ENCODE data around the gene CLIP2. TPM values are rescaled to one million over a fixed set of nuclear protein-coding genes. Genes with fewer than 3 reads are reported as not detected.
"Not testable (repeated sequence)": the region's sequence is repeated elsewhere in the genome, so short reads cannot be mapped to it uniquely, and the experiment has no call there.

CLIP2 gene
- total and polyA plus RNA-seq, 2 donors, result 19.7 to 19.9 TPM

DNA sequence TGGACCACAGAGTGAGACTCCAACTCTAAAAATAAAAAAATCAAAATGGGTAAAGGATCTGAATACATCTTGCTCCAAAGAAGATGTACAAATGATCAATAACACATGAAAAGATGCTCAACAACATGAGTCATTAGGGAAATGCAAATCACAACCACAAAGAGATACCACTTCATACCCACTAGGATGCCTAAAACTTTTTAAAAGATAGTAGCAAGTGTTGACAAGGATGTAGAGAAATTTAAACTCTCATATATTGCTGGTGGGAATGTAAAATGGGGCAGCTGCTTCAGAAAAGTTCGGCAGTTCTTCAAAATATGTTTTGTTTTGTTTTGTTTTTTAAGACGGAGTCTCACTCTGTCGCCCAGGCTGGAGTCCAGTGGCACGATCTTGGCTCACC, 118.8 kb downstream of the CLIP2 start:
- H3K36me3 ChIP-seq (ENCODE audit: insufficient read depth), result no peaks in the 10 kb centered on the region
- no peaks in the 10 kb centered on the region for H3K4me1 ChIP-seq (ENCODE audit: insufficient read depth)
- 49% methylated on average over 4 of the region's 4 CpGs for WGBS
- no peak overlapping the region for H3K4me3 ChIP-seq (ENCODE audit: low read depth, low read length)
- no peak overlapping the region for H3K27ac ChIP-seq (ENCODE audit: low read depth)
- DNase-seq (ENCODE audit: extremely low spot score), result no peak

GRCh38 chr7:74409571-74409970, 120.4 kb downstream of the CLIP2 start:
- no peaks in the 10 kb centered on the region for H3K36me3 ChIP-seq (ENCODE audit: insufficient read depth)
- H3K27ac ChIP-seq (ENCODE audit: low read depth), result no peak overlapping the region
- no peak for DNase-seq (ENCODE audit: extremely low spot score)
- H3K4me1 ChIP-seq (ENCODE audit: insufficient read depth), result no peaks in the 10 kb centered on the region
- no peak overlapping the region for H3K4me3 ChIP-seq (ENCODE audit: low read depth, low read length)
- WGBS, result 76% methylated on average over 7 of the region's 7 CpGs

DNA sequence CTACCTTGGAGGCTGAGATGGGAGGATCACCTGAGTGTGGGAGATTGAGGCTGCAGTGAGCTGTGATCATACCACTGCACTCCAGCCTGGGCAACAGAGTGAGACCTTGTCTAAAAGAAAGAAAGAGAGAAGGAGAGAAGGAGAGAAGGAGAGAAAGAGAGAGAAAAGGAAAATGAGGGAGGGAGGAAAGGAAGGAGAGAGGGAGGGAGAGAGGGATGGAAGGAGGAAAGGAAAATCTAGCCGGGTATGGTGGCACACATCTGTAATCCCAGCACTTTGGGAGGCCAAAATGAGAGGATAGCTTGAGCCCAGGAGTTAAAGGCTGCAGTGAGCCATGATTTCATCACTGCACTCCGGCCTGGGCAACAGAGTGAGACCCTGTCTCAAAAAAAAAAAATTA, 121.6 kb downstream of the CLIP2 start:
- no peaks in the 10 kb centered on the region for H3K36me3 ChIP-seq (ENCODE audit: insufficient read depth)
- DNase-seq (ENCODE audit: extremely low spot score), result no peak
- 80% methylated on average over 2 of the region's 2 CpGs for WGBS
- no peak overlapping the region for H3K27ac ChIP-seq (ENCODE audit: low read depth)
- no peak overlapping the region for H3K4me3 ChIP-seq (ENCODE audit: low read depth, low read length)
- H3K4me1 ChIP-seq (ENCODE audit: insufficient read depth), result no peaks in the 10 kb centered on the region

DNA sequence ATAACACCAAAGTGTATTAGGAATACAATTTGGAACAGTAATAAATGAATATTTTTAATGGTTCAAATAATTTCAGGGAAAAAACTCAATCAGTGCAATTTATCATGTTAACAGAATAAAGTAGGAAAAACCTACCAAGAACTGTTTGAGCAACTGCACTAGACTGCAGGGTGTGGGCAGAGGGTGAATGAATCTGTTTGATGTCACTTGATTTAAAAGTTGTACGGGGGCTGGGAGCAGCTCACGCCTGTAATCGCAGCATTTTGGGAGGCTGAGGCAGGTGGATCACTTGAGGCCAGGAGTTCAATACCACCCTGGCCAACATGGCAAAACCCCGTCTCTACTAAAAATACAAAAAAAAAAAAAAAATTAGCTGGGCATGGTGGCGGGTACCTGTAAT, 122.4 kb downstream of the CLIP2 start:
- 74% methylated on average over 5 of the region's 5 CpGs for WGBS
- H3K4me1 ChIP-seq (ENCODE audit: insufficient read depth); DNase-seq (ENCODE audit: extremely low spot score); H3K36me3 ChIP-seq (ENCODE audit: insufficient read depth); H3K4me3 ChIP-seq (ENCODE audit: low read depth, low read length); H3K27ac ChIP-seq (ENCODE audit: low read depth): not testable (repeated sequence)

GRCh38 chr7:74412056-74412455, 122.8 kb downstream of the CLIP2 start:
- Histone ChIP-seq H3K27ac (ENCODE audit: low read depth) (no peak overlapping the region), H3K4me3 (ENCODE audit: low read depth, low read length) (no peak overlapping the region), H3K4me1 (ENCODE audit: insufficient read depth) (no peaks in the 10 kb centered on the region), H3K36me3 (ENCODE audit: insufficient read depth) (no peaks in the 10 kb centered on the region)
- no peak for DNase-seq (ENCODE audit: extremely low spot score)
- WGBS, result 29% methylated on average over 4 of the region's 4 CpGs

DNA sequence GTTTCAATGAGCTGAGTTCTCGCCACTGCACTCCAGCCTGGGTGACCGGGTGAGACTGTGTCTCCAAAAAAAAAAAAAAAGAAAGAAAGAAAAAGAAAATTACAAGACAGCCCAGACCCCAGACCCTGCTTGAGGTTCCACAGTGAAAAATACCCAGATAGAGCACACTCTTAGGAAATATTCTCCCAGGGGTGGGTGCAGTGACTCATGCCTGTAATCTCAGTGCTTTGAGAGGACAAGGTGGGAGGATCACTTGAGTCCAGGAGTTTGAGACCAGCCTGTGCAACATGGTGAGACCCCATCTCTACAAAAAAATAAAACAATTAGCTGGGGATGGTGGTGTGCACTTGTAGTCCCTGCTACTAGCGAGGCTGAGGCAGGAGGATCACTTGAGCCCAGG, 123.4 kb downstream of the CLIP2 start:
- Histone ChIP-seq H3K36me3 (ENCODE audit: insufficient read depth) (no peaks in the 10 kb centered on the region), H3K27ac (ENCODE audit: low read depth) (no peak overlapping the region), H3K4me1 (ENCODE audit: insufficient read depth) (no peaks in the 10 kb centered on the region), H3K4me3 (ENCODE audit: low read depth, low read length) (no peak overlapping the region)
- DNase-seq (ENCODE audit: extremely low spot score), result no peak
- 85% methylated on average over 3 of the region's 3 CpGs for WGBS

GRCh38 chr7:74414595-74415333, 125.6 kb downstream of the CLIP2 start:
- WGBS, result no CpG with 5 or more reads among the region's 7 CpGs
- not testable (repeated sequence) for DNase-seq (ENCODE audit: extremely low spot score); H3K4me1 ChIP-seq (ENCODE audit: insufficient read depth); H3K27ac ChIP-seq (ENCODE audit: low read depth); H3K4me3 ChIP-seq (ENCODE audit: low read depth, low read length); H3K36me3 ChIP-seq (ENCODE audit: insufficient read depth)

DNA sequence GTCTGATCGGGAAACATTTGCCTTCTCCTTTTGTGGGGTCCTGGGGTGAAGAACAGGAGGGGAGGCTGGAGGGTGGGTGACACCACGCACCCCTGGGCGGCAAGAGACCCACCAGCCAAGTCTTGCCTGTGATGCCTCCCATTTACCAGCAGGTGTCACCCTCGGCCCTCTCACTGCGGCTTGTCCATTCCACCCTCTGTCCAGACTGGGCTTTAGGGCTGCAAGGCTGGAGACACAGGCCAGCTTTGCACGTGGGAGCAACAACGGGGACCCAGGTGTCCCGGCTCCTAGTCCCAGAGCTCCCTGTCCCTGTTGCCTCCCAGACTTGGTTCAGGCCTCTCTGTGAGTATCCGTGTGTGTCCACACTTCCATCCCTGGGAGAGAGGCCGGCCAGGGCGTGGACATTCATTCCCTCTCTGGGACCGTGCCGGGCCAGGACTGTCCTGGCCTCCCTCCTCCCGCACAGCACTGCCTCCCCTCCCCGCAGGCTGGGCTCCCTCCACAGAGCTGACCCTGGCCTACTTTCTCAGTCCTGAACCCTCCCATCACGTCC, 128.3 kb downstream of the CLIP2 start:
- H3K4me1 ChIP-seq (ENCODE audit: insufficient read depth), result no peaks in the 10 kb centered on the region
- whole genome bisulfite sequencing, result 18% methylated on average over 16 of the region's 16 CpGs
- H3K36me3 ChIP-seq (ENCODE audit: insufficient read depth), result no peaks in the 10 kb centered on the region
- H3K27ac ChIP-seq (ENCODE audit: low read depth), result no peak overlapping the region
- DNase-seq (ENCODE audit: extremely low spot score), result no peak
- no peak overlapping the region for H3K4me3 ChIP-seq (ENCODE audit: low read depth, low read length)

GRCh38 chr7:74418076-74418475, 128.9 kb downstream of the CLIP2 start:
- no peaks in the 10 kb centered on the region for H3K4me1 ChIP-seq (ENCODE audit: insufficient read depth)
- no peaks in the 10 kb centered on the region for H3K36me3 ChIP-seq (ENCODE audit: insufficient read depth)
- WGBS, result 77% methylated on average over 8 of the region's 8 CpGs
- H3K4me3 ChIP-seq (ENCODE audit: low read depth, low read length), result no peak overlapping the region
- H3K27ac ChIP-seq (ENCODE audit: low read depth), result no peak overlapping the region
- DNase-seq (ENCODE audit: extremely low spot score), result no peak

DNA sequence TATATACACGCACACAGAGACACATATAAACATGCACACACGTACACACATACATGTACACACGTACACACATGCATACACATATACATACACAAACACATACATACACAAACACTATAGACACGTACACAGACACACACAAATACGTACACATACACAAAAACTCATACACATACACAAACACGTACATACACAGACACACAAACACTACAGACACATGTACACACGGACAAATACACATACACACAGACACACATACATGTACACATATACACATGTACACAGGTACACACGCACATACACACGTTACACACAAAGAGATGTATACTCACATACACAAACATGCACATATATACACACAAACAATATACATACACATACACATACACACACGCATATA, 129.3 kb downstream of the CLIP2 start:
- 83% methylated on average over 10 of the region's 10 CpGs for WGBS

DNA sequence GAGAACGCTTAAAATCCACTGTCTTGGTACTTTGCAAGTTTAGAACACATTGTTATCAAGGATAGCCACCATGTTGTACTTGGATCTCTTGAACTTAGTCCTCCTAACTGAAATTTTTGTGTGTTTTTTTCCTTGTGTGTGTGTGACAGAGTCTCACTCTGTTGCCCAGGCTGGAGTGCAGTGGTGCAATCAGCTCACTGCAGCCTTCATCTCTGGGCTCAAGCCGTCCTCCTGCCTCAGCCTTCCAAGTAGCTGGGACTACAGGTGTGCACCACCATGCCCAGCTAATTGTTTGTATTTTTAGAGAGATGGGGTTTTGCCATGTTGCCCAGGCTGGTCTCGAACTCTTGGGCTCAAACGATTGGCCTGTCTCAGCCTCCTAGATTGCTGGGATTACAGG, 130.0 kb downstream of the CLIP2 start:
- 59% methylated on average over 4 of the region's 4 CpGs for WGBS

More for the DNA sequence above, 129.3 kb downstream of the CLIP2 start:
- no peak for DNase-seq (ENCODE audit: extremely low spot score)
- H3K4me1 ChIP-seq (ENCODE audit: insufficient read depth), result no peaks in the 10 kb centered on the region
- H3K36me3 ChIP-seq (ENCODE audit: insufficient read depth), result no peaks in the 10 kb centered on the region
- no peak overlapping the region for H3K27ac ChIP-seq (ENCODE audit: low read depth)
- H3K4me3 ChIP-seq (ENCODE audit: low read depth, low read length), result no peak overlapping the region

GRCh38 chr7:74420006-74420405, 130.8 kb downstream of the CLIP2 start:
- no peaks in the 10 kb centered on the region for H3K36me3 ChIP-seq (ENCODE audit: insufficient read depth)
- no peak overlapping the region for H3K27ac ChIP-seq (ENCODE audit: low read depth)
- no peak overlapping the region for H3K4me3 ChIP-seq (ENCODE audit: low read depth, low read length)
- H3K4me1 ChIP-seq (ENCODE audit: insufficient read depth), result no peaks in the 10 kb centered on the region
- WGBS, result 91% methylated on average over 4 of the region's 4 CpGs
- no peak for DNase-seq (ENCODE audit: extremely low spot score)

More for the DNA sequence above, 130.0 kb downstream of the CLIP2 start:
- H3K4me3 ChIP-seq (ENCODE audit: low read depth, low read length); H3K36me3 ChIP-seq (ENCODE audit: insufficient read depth); H3K27ac ChIP-seq (ENCODE audit: low read depth); H3K4me1 ChIP-seq (ENCODE audit: insufficient read depth); DNase-seq (ENCODE audit: extremely low spot score): not testable (repeated sequence)

DNA sequence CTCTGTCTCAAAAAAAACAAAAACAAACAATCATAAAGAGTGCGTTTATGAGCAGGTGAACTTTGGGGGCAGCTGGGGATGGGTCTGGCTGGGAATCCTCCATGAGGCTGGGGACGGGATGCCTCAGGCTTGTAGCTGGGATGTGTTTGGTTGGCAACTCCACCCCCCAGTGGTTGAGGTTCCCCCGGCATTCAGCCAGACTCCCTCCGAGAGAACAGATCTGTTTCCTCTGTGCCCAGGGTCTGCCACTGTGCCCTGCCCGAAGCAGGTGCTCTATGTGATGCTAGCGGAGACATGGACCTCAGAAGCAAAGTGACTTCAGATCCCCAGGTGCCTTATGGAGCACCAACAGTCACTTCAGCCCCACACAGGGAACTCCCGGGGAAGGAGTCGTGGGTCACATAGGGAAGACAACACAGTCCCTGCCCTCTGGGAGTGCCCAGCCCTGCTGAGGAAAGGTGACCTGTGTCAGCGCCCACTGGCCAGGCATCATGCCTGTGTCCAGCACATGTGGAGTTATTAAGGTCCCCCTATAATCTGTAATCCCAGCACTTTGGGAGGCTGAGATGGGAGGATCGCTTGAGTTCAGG, 135.2 kb downstream of the CLIP2 start:
- no peak overlapping the region for H3K27ac ChIP-seq (ENCODE audit: low read depth)
- H3K36me3 ChIP-seq (ENCODE audit: insufficient read depth), result no peaks in the 10 kb centered on the region
- H3K4me1 ChIP-seq (ENCODE audit: insufficient read depth), result no peaks in the 10 kb centered on the region
- 90% methylated on average over 10 of the region's 10 CpGs for WGBS
- DNase-seq (ENCODE audit: extremely low spot score), result no peak
- H3K4me3 ChIP-seq (ENCODE audit: low read depth, low read length), result no peak overlapping the region

GRCh38 chr7:74428023-74428422, 138.8 kb downstream of the CLIP2 start:
- no peak overlapping the region for H3K27ac ChIP-seq (ENCODE audit: low read depth)
- DNase-seq (ENCODE audit: extremely low spot score), result no peak
- 93% methylated on average over 4 of the region's 4 CpGs for WGBS

More at GRCh38 chr7:74428023-74428422, 138.8 kb downstream of the CLIP2 start:
- Histone ChIP-seq H3K4me1 (ENCODE audit: insufficient read depth) (no peaks in the 10 kb centered on the region), H3K4me3 (ENCODE audit: low read depth, low read length) (no peak overlapping the region), H3K36me3 (ENCODE audit: insufficient read depth) (no peaks in the 10 kb centered on the region)

Data from urinary bladder (tissue), 4 donors.